Gastroesophageal sphincter (tissue), 4 donors: Measurements from ENCODE around the gene LYRM1. TPM values are rescaled to one million over a fixed set of nuclear protein-coding genes. Genes with fewer than 3 reads are reported as not detected.
"Not testable (repeated sequence)": the region's sequence is repeated elsewhere in the genome, so short reads cannot be mapped to it uniquely, and the experiment has no call there.

Experiments
- ATAC-seq: fragments of 150-250 bp; one replicate; pipeline ENCODE4 v1.9.1; 2016; ENCODE audit warnings: mild to moderate bottlenecking, moderate library complexity
- H3K27ac ChIP-seq, 4 donors: fragments of 200-600 bp; sonication (generic) in 3 of 4; 1 replicate in 3 of 4; 2 replicates in 1 of 4; pipeline ENCODE4 v1.5.1; 2016 to 2019
- H3K27me3 ChIP-seq: fragments of 200-600 bp; sonication (generic); one replicate; pipeline ENCODE4 v1.5.1; 2019
- H3K36me3 ChIP-seq, 2 donors: fragments of 200-600 bp; sonication (generic); one replicate each; pipeline ENCODE4 v1.5.1; 2019; ENCODE audit warnings: control low read depth in 1 of 2
- H3K4me1 ChIP-seq, 3 donors: fragments of 200-600 bp; sonication (generic); 1 replicate in 2 of 3; 2 replicates in 1 of 3; pipeline ENCODE4 v1.5.1; 2016 to 2019; ENCODE audit warnings: control low read depth in 2 of 3
- H3K4me3 ChIP-seq, 2 donors: fragments of 200-600 bp; sonication (generic); one replicate each; pipeline ENCODE4 v1.5.1; 2019; ENCODE audit warnings: mild to moderate bottlenecking in 1 of 2, moderate library complexity in 1 of 2
- H3K9me3 ChIP-seq, 3 donors: fragments of 200-600 bp; sonication (generic); one replicate each; pipeline ENCODE4 v1.5.1; 2017 to 2019; ENCODE audit warnings: control low read depth in 2 of 3
- EP300 ChIP-seq: sonication (generic); formaldehyde crosslinking; IDR thresholded peaks from one replicate; pipeline ENCODE4 v1.6.1; 2017; ENCODE audit warnings: antibody characterized with exemption, mild to moderate bottlenecking
- POLR2A ChIP-seq, 2 donors: fragments of 450-650 bp; IDR thresholded peaks; one replicate each; pipeline ENCODE4 v1.6.1; 2017; ENCODE audit warnings: antibody characterized with exemption in 2 of 2, mild to moderate bottlenecking in 2 of 2, moderate library complexity in 1 of 2
- POLR2AphosphoS5 ChIP-seq: sonication (generic); formaldehyde crosslinking; IDR thresholded peaks from one replicate; pipeline ENCODE4 v1.6.1; 2017; ENCODE audit warnings: antibody characterized with exemption
- WGBS, 2 donors: methylation state at CpG; one replicate each; pipeline ENCODE4 v1.1.5; 2018; ENCODE audit warnings: low coverage in 1 of 2; 5-methylcytosine and 5-hydroxymethylcytosine counted together
- total RNA-seq, 4 donors: library from RNA; depleted of rRNA; stranded (reverse); fragments of >200 nt; gene quantifications; one replicate each; pipeline ENCODE4 v1.1.0, GENCODE V29; 2016
- TF ChIP-seq, protein P1 (sequence below), 4 experiments: fragments of 200-600 bp in 2 of 4; fragments of 450-650 bp in 2 of 4; sonication (generic) in 1 of 4; IDR thresholded peaks; one replicate each; pipeline ENCODE4 v1.5.1; 2017 to 2019; ENCODE audit warnings: antibody characterized with exemption in 4 of 4, mild to moderate bottlenecking in 2 of 4, moderate library complexity in 2 of 4

LYRM1 gene
- total RNA-seq, 4 donors from 2014 or later: 54.3 to 88.7 (median 58.7) TPM

DNA sequence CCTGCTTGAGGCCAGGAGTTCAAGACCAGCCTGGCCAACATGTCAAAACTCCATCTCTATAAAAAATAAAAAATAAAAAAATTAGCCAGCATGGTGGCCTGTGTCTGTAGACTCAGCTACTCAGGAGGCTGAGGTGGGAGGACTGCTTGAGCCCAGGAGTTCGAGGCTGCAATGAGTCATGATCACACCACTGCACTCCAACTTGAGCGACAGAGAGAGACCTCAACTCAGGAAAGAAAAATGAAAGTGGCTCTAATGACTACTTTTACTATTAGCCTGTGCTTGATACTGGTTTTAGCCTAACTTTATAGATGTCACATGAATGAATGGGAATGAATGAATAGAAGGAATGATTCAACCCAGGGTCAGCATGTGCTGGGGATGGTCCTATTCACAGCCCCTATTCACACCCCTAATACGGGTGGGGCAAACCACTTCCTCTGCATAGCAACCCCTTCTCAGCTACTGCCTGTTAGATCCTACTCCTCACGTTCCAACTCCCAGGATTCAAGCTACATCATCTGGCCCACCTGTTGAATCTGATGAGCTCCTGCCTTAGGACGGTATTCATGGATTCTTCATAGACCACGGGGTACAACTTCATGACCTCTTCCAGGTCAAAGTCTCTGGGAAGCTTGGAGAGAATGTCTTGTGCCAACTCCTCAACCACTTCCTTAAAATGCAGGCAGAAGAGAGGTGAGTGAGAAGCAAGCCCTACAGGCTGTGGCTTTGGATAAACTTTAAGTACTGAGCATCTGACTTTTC lies 40.5 kb downstream of the LYRM1 start:
- TF ChIP-seq, protein P1, sequence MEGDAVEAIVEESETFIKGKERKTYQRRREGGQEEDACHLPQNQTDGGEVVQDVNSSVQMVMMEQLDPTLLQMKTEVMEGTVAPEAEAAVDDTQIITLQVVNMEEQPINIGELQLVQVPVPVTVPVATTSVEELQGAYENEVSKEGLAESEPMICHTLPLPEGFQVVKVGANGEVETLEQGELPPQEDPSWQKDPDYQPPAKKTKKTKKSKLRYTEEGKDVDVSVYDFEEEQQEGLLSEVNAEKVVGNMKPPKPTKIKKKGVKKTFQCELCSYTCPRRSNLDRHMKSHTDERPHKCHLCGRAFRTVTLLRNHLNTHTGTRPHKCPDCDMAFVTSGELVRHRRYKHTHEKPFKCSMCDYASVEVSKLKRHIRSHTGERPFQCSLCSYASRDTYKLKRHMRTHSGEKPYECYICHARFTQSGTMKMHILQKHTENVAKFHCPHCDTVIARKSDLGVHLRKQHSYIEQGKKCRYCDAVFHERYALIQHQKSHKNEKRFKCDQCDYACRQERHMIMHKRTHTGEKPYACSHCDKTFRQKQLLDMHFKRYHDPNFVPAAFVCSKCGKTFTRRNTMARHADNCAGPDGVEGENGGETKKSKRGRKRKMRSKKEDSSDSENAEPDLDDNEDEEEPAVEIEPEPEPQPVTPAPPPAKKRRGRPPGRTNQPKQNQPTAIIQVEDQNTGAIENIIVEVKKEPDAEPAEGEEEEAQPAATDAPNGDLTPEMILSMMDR (IDR thresholded peaks at IDR 0.05): no peak
- TF ChIP-seq POLR2AphosphoS5: no peak
- no peak for TF ChIP-seq POLR2A (IDR thresholded peaks at IDR 0.05)
- TF ChIP-seq EP300: no peak
- no peaks in the 10 kb centered on the region for H3K4me1 ChIP-seq
- H3K9me3 ChIP-seq: no peaks in the 10 kb centered on the region
- H3K36me3 ChIP-seq: no peaks in the 10 kb centered on the region
- no peak for ATAC-seq
- WGBS, 2 donors: 68 to 75% methylated on average over 1 to 3 of the region's 6 CpGs
- no peak overlapping the region for H3K4me3 ChIP-seq
- no peak overlapping the region for H3K27ac ChIP-seq
- H3K27me3 ChIP-seq: no peaks in the 10 kb centered on the region

DNA sequence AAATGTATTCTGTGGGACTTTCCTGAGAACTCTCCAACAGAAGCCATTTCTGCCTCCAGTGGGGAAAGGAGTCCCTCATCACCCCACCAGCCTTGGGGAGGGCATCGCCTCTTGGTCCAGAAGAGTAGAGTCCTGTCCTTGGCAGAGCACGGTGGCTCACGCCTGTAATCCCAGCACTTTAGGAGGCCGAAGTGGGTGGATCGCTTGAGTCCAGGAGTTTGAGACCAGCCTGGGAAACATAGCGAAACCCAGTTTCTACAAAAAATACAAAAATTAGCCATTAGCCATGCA lies 41.0 kb downstream of the LYRM1 start:
- no peak overlapping the region for H3K4me3 ChIP-seq
- no peak overlapping the region for H3K27ac ChIP-seq
- no peaks in the 10 kb centered on the region for H3K27me3 ChIP-seq
- ATAC-seq: no peak
- no peak for TF ChIP-seq POLR2A (IDR thresholded peaks at IDR 0.05)
- TF ChIP-seq, protein P1 (IDR thresholded peaks at IDR 0.05): no peak
- no peak for TF ChIP-seq EP300
- no peak for TF ChIP-seq POLR2AphosphoS5
- 90% methylated on average over 2 of the region's 6 CpGs; no CpG with 5 or more reads in 1 of the 2 donors for WGBS, 2 donors
- no peaks in the 10 kb centered on the region for H3K4me1 ChIP-seq
- H3K36me3 ChIP-seq: no peaks in the 10 kb centered on the region
- H3K9me3 ChIP-seq: no peaks in the 10 kb centered on the region

DNA sequence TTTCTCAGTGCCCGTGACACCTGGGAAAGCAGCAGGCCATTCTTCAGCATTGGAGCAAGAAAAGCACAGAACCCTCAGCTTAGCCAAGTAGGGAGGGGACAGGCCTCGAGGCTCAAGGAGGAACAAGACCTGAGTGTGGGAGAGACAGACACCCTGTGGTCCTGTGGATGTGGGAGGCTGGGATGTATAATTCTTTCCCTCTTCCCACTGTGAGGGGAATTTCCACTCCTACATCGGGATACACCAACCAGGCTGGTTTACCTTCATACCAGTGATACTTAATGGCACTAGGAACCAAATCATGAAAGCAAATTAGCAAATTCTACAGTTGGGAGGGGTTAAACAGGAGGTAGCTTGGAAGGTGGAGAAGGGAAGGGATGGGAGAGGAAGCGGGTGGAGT lies 41.7 kb downstream of the LYRM1 start:
- Histone ChIP-seq H3K27ac (no peak overlapping the region), H3K9me3 (no peaks in the 10 kb centered on the region), H3K4me3 (no peak overlapping the region), H3K4me1 (no peaks in the 10 kb centered on the region), H3K27me3 (no peaks in the 10 kb centered on the region), H3K36me3 (no peaks in the 10 kb centered on the region)
- WGBS, 2 donors: 60 to 83% methylated on average over 1 to 2 of the region's 4 CpGs
- no peak for ATAC-seq
- TF ChIP-seq, protein P1 (IDR thresholded peaks at IDR 0.05): no peak
- no peak for TF ChIP-seq POLR2AphosphoS5
- TF ChIP-seq EP300: no peak
- no peak for TF ChIP-seq POLR2A (IDR thresholded peaks at IDR 0.05)

DNA sequence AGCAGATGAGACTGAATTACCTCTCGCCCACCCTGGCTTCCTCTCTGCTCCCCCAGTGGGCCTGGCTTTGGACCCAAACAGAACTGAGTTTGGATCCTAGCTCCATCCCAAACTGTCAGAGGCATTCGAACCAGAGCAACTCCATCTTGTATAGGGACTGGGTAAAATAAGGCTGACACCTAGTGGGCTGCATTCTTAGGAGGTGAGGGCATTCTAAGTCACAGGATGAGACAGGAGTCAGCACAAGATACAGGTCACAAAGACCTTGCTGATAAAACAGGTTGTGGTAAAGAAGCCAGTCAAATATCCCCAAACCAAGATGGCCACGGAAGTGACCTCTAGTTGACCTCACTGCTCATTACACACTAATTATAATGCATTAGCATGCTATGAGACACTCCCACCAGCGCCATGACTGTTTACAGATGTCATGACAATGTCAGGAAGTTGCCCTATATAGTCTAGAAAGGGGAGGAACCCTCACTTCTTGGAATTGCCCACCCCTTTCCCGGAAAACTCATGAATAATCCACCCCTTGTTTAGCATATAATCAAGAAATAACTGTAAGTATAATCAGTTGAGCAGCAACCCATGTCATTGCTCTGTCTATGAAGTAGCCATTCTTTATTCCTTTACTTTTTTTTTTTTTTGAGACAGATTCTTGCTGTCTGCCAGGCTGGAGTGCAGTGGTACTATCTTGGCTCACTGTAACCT lies 44.4 kb downstream of the LYRM1 start:
- no peaks in the 10 kb centered on the region for H3K4me1 ChIP-seq
- TF ChIP-seq, protein P1 (IDR thresholded peaks at IDR 0.05): peak in 3 of 4 experiments; percentile 6 to 45 (median 19)
- no peak for TF ChIP-seq POLR2AphosphoS5
- ATAC-seq: no peak
- H3K27ac ChIP-seq: no peak overlapping the region
- 67 to 83% methylated on average over 2 to 4 of the region's 5 CpGs for WGBS, 2 donors
- no peaks in the 10 kb centered on the region for H3K36me3 ChIP-seq
- H3K27me3 ChIP-seq: no peaks in the 10 kb centered on the region
- no peak overlapping the region for H3K4me3 ChIP-seq
- H3K9me3 ChIP-seq: no peaks in the 10 kb centered on the region

DNA sequence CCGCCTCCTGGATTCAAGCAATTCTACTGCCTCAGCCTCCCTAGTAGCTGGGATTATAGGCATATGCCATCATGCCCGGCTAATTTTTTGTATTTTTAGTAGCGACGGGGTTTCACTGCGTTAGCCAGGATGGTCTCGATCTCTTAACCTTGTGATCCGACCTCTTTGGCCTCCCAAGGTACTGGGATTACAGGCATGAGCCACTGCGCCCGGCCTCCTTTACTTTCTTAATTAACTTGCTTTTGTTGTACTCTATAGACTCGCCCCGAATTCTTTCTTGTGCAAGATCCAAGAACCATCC lies 45.0 kb downstream of the LYRM1 start:
- 86 to 90% methylated on average over 2 to 11 of the region's 11 CpGs for WGBS, 2 donors
- H3K27me3 ChIP-seq, H3K36me3 ChIP-seq, ATAC-seq, H3K27ac ChIP-seq, H3K4me3 ChIP-seq, H3K9me3 ChIP-seq, H3K4me1 ChIP-seq: not testable (repeated sequence)
